ENCODE data around the gene NCOA6. TPM values are rescaled to one million over a fixed set of nuclear protein-coding genes. Genes with fewer than 3 reads are reported as not detected.

Gene NCOA6
- total RNA-seq, 1 experiment from 2014 or later = 9.8 TPM

- CTCF ChIA-PET = interaction anchor here (0.6 to 1.4 kb wide), 4 partner anchors 16 to 151 kb away, joined by 3 to 10 read pairs (median 4); no protein-coding TSS in a partner anchor
- H3K9me2 ChIP-seq (replicated peaks; ENCODE audit: low read length) = no peaks in the 10 kb centered on the region
- H3K9ac ChIP-seq (ENCODE audit: low read length) = peak within 1 kb of the TSS; percentile 58; the same call in 1 of the 2 replicates
- H3K9me3 ChIP-seq (ENCODE audit: low read length) = no peaks in the 10 kb centered on the region
- no peaks in the 10 kb centered on the region for H4K20me1 ChIP-seq (ENCODE audit: low read length)
- H3K27ac ChIP-seq (ENCODE audit: low read length) = no peak within 1 kb of the TSS
- H2AFZ ChIP-seq (ENCODE audit: low read length) = peak within 1 kb of the TSS; percentile 97
- DNase-seq (peak; percentile 63), ATAC-seq (peak; percentile 30)
- peaks cover 20% of the 10 kb centered on the region for H3K4me1 ChIP-seq (ENCODE audit: insufficient read depth, low read length)
- H3K36me3 ChIP-seq (ENCODE audit: low read depth, low read length) = no peaks in the 10 kb centered on the region
- no peaks in the 10 kb centered on the region for H3K79me2 ChIP-seq (ENCODE audit: low read length)
- peak within 1 kb of the TSS; percentile 85 for H3K4me3 ChIP-seq (ENCODE audit: low read length)
- peak within 1 kb of the TSS; percentile 100 for H3K4me2 ChIP-seq (ENCODE audit: low read length)
- BruUV-seq (replicated peaks) = no TSS peak
- H3F3A ChIP-seq (ENCODE audit: low read length, unreplicated experiment) = no peaks in the 10 kb centered on the region
- no peak for TF ChIP-seq CTCF (conservative IDR thresholded peaks at IDR 0.05; ENCODE audit: low read depth, low read length)
- no peak for TF ChIP-seq EZH2 (IDR thresholded peaks at IDR 0.05; ENCODE audit: low read length, unreplicated experiment)
- no peak for TF ChIP-seq EZH2phosphoT487 (IDR thresholded peaks at IDR 0.05; ENCODE audit: borderline replicate concordance, low read length)
- H3K27me3 ChIP-seq (ENCODE audit: low read length) = no peaks in the 10 kb centered on the region
- intact Hi-C loops (cut with micrococcal nuclease) = loop anchor here (1.0 kb wide), 1 partner anchor 125 kb away; no protein-coding TSS in a partner anchor
- POLR2A ChIA-PET (ENCODE audit: unreplicated experiment) = interaction anchor here (0.6 to 0.7 kb wide), 3 partner anchors 75 to 188 kb away, joined by 4 to 5 read pairs (median 4); partner anchors contain the start of gene DYNLRB1
These were observed 121.1 kb downstream of the NCOA6 start, which contains the start of gene TP53INP2 for GRCh38 chr20:34704177-34705007. Gene TP53INP2, plus strand, starts transcription at chr20:34704344. Its CDS starts 4,396 bp downstream, at chr20:34708740.

- Histone ChIP-seq H3K36me3 (ENCODE audit: low read depth, low read length) (no peaks in the 10 kb centered on the region), H3K4me2 (ENCODE audit: low read length) (peak overlapping the region; percentile 100), H3K9me3 (ENCODE audit: low read length) (no peaks in the 10 kb centered on the region), H3K9ac (ENCODE audit: low read length) (peak overlapping the region; percentile 58; the same call in 1 of the 2 replicates), H3K27ac (ENCODE audit: low read length) (no peak overlapping the region), H3K4me3 (ENCODE audit: low read length) (peak overlapping the region; percentile 85), H3K4me1 (ENCODE audit: insufficient read depth, low read length) (peaks cover 20% of the 10 kb centered on the region), H2AFZ (ENCODE audit: low read length) (peak overlapping the region; percentile 97), H3K79me2 (ENCODE audit: low read length) (no peaks in the 10 kb centered on the region), H3F3A (ENCODE audit: low read length, unreplicated experiment) (no peaks in the 10 kb centered on the region), H3K9me2 (replicated peaks; ENCODE audit: low read length) (no peaks in the 10 kb centered on the region), H3K27me3 (ENCODE audit: low read length) (no peaks in the 10 kb centered on the region), H4K20me1 (ENCODE audit: low read length) (no peaks in the 10 kb centered on the region)
- no peak for TF ChIP-seq CTCF (conservative IDR thresholded peaks at IDR 0.05; ENCODE audit: low read depth, low read length)
- TF ChIP-seq EZH2phosphoT487 (IDR thresholded peaks at IDR 0.05; ENCODE audit: borderline replicate concordance, low read length) = no peak
- TF ChIP-seq EZH2 (IDR thresholded peaks at IDR 0.05; ENCODE audit: low read length, unreplicated experiment) = no peak
- DNase-seq (peak; percentile 48), ATAC-seq (peak; percentile 40)
- intact Hi-C loops (cut with micrococcal nuclease) = loop anchor here (1.0 kb wide), 1 partner anchor 124 kb away; no protein-coding TSS in a partner anchor
- CTCF ChIA-PET = interaction anchor here (0.7 to 1.0 kb wide), 2 partner anchors 15 to 66 kb away, joined by 3 read pairs; no protein-coding TSS in a partner anchor
- POLR2A ChIA-PET (ENCODE audit: unreplicated experiment) = interaction anchor here (0.6 to 0.7 kb wide), 3 partner anchors 74 to 187 kb away, joined by 4 to 5 read pairs (median 4); partner anchors contain the start of gene DYNLRB1
- BruUV-seq (replicated peaks) = TSS peak; percentile 76
These were observed 121.9 kb downstream of the NCOA6 start for GRCh38 chr20:34703424-34704176.

All from PC-3 (cell line).